HCEC 1CT (cell line): ENCODE results near the gene NYNRIN.
"Not testable (repeated sequence)": the region's sequence is repeated elsewhere in the genome, so short reads cannot be mapped to it uniquely, and the experiment has no call there.

Source experiments
- DNase-seq: peaks from one replicate; pipeline ENCODE4 v3.0.0-alpha.2; 2017

The NYNRIN gene

DNA sequence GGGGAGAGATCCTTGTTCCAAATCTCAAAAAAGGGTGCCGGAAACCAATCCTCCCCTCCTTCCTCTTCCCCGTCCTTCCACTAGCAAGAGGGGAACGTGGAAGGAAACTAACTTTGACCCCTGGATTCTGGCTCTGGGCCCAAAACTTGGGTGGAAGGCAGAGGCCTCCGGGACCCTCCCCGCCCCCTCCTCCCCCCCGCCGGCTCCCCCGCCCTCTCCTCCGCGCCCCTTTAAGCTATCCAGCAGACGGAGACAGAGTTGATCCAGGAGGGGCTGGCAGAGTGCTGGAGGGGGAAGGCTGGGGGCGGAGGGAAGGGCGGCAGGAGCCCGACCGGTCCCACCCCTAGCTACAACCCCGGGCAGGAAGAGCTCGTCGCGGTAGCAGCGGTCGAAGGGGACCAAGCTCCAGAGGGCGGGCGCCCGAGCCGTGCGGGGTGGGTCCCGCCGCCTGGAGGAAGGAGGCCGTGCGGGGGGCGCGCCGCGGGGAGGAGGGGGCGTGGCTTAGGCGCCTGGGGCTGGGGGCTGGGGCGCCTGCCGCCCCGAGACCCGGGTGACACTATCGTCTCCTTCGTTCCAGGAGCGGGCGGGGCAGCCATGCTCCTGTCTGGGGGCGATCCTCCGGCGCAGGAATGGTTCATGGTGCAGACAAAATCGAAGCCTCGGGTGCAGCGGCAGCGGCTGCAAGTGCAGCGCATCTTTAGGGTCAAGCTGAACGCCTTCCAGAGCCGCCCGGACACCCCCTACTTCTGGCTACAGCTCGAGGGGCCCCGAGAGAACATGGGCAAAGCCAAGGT is at the start of gene NYNRIN:
Gene NYNRIN (plus strand): TSS at position 351 of the 794 bp plus-strand sequence. CDS start 244 bp downstream, at position 595.
- DNase-seq: no peak

DNA sequence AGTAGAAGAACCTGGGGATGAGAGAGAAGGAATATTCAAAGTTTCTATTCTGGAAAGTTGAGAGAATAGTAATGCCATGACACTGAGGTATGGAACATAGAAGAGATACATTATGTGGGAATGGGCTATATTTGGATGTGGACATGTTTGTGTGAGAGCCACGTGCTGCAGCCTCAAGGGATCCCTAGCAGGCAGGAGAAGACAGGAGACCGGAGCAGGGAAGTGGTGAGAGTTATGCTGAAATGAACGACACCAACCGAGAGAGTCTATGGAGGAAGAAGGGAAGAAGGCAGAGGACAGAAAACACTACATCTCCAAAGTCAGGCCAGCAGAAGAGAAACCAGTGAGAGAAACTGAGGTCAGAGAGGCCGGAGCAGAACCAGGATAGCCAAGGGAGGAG is 49.1 kb upstream of the NYNRIN start:
- DNase-seq: no peak

DNA sequence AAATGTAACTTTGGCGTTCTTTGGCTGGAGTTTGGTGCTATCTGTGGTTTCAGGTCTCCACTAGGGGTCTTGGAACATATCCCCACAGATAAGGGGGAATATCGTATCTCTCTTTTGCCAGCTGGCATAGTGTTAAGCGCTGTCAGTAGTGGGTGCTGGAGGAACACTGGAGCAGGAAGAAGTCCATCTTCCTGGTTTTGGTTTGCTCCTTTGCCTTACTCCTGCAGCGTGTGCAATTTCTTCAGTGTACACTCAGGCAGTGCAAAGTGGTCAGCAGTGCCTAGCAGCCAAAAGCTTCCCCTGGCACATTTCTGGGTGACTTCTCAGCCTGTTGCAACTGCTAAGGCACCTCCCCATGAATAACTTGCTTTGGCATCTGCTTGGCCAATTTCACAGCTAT is 47.3 kb upstream of the NYNRIN start:
- DNase-seq: peak; percentile 42

DNA sequence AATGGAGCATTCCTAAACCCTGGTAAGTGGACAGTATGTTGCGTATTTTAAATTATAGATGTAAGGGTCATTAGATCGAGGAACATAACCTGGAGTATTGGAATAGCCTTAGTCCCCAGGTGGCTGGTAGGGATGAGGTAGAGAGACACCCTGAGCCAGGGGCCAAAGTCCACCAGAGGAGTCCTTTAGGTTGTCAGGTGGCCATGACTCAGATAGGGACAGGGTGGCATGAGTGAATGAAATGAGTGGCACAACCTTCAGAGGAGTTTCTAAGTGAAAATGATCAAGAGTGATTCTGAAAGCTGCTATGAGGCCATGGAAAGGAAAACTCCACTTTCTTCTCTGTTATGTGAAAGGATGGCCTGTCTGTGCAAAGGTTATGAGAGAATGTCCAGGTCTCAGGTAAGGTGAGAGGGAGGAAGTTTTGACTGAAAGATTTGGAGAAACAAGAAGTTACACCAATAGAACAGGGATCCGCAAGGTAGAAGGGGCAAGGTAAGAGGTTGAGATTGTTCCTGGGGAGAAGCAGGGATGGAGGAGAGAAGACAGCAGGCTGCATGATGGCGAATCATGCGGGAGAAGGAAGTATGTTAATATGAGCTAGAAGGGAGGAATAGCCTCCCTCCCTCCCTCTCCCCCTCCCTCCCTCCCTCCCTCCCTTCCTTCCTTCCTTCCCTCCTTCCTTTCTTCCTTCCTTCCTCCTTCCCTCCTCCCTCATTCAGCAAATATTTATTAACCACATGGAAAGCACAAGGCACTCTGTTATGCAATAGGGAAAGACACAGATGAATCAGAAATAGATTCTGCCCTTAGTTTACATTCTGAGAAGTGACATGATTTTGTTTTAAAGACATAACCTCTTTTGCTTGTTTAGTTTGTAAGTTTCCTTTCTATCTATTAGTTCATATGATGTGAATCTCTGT is 45.0 kb upstream of the NYNRIN start:
- DNase-seq: peak; percentile 86

DNA sequence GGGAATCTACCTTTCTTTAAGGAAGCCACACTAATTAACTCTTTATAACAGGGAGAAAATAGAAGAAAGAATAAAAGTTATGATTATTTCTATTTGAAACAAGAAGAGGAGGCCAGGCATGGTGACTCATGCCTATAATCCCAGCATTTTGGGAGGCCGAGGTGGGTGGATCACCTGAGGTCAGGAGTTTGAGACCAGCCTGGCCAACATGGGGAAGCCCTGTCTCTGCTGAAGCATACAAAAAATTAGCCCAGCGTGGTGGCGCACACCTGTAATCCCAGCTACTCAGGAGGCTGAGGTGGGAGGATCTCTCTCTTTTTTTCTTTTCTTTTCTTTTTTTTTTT is 44.3 kb upstream of the NYNRIN start:
- not testable (repeated sequence) for DNase-seq

DNA sequence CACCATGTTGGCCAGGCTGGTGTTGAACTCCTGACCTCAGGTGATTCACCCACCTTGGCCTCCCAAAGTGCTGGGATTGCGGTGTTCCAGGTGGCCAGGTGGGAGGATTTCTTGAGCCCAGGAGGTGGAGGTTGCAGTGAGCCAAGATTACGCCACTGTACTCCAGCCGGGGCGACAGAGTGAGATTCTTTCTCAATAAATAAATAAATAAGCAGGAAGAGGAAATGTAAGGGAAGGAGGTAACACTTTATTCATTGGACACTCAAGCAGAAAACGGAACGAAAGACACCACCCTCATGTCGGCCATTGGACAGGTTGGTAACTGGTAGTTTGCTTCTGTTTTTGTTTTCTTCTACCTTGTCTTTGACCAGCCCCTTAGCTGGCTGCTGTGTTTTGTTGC is 43.8 kb upstream of the NYNRIN start:
- no peak for DNase-seq

DNA sequence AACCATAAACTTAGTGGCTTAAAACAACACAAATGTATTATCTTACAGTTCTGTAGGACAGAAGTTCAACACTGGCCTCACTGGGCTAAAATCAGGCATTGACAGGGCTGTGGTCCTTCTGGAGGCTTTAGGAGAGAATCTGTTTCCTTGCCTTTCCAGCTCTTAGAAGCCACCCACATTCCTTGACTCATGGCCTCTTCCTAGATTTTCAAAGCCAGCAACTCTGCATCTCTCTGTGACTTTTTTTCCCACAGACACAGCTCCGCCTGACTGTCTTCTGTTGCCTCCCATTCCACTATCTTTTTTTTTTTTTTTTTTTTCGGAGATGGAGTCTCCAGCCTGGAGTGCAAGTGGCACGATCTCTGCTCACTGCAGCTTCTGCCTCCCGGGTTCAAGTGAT is 42.6 kb upstream of the NYNRIN start:
- no peak for DNase-seq

DNA sequence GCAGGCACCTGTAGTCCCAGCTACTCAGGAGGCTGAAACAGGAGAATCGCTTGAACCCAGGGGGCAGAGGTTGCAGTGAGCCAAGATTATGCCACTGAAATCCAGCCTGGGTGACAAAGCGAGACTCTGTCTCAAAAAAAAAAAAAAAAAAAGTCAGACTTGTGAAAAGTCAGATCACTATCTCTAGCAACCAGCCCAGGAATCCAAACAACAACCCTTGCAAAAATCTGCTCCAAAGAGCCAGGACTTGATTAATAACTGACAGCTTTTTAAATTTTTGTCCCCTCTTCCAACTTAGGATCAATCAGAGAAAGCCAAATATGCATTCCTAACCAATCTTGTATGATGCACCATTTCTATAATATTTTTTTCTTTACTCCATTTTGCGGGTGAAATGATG is 38.5 kb upstream of the NYNRIN start:
- DNase-seq: no peak

DNA sequence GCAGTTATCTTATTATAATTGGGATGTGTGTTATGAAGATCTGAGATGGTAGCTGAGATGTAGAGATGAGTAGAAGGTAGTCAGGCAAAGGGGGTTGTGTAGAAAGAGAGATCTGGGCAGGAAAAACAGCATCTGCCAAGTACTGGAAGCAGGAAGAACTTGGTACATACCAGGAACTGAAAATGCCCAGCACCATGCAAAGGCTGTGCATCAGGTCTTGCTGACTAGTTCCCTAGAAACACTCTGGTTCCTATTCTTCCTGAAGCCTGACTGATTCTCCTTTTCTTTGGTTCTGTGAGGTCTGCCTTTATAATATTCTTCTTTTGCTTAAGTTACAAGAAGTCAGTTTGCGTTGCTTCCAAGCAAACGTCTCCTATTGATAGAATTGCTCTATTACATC is 37.5 kb upstream of the NYNRIN start:
- no peak for DNase-seq

DNA sequence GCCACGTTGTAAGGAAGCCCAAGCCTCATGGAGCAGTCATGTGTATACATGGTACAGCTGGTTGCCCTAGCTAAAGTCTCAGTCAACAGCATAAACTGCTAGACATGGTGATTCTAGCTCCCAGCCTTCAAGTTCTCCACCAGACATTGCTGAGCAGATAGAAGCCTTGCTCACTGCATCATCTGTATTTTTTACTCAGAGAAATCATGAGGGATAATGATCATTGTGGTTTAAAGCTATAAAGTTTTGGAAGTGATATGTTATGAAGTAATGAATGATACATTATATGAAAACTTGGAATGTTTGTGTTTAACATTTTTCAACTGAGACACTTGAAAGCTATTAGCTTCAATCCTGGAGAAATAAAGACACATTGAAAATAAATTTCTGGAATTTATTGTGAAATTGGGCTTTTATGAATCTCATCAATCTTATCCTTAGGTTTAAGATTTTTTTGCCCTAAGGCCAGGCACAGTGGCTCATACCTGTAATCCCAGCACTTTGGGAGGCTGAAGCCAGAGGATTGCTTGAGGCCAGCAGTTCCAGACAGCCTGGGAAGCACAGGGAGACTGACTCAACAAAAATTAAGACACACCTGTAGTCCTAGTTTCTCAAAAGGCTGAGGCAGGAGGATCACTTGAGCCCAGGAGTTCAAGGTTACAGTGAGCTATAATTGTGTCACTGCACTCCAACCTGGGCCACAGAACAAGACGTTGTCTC is 36.4 kb upstream of the NYNRIN start:
- peak; percentile 25 for DNase-seq

DNA sequence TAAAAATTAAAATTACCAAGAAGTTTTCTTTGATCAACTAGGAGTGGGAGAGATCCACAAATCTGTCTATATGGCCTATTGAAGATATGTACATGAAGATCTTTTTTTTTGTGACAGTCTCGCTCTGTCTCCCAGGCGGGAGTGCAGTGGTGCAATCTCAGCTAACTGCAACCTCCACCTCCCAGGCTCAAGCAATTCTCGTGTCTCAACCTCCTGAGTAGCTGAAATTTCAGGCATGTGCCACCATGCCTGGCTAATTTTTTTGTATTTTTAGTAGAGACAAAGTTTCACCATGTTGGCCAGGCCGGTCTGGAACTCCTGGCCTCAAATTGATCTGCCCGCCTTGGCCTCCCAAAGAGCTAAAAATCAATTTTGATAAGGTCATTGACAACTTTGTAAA is 35.4 kb upstream of the NYNRIN start:
- no peak for DNase-seq

DNA sequence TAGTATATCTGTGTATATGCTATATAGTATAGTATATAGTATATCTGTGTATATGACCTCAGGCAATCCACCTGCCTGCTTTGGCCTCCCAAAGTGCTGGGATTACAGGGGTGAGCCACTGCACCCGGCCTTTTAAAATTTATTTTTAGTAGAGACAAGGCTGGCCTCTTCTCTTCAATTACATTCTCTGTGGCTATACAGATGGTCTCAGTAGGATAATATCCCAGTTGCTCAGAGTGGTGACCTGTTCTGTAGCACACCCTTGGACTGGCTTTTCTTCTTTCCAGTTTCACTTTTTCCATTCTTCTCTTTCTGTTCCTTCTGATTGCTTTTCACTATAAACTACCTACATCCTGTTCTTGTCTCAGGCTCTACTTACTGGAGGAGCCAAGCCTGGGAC is 34.0 kb upstream of the NYNRIN start:
- no peak for DNase-seq

DNA sequence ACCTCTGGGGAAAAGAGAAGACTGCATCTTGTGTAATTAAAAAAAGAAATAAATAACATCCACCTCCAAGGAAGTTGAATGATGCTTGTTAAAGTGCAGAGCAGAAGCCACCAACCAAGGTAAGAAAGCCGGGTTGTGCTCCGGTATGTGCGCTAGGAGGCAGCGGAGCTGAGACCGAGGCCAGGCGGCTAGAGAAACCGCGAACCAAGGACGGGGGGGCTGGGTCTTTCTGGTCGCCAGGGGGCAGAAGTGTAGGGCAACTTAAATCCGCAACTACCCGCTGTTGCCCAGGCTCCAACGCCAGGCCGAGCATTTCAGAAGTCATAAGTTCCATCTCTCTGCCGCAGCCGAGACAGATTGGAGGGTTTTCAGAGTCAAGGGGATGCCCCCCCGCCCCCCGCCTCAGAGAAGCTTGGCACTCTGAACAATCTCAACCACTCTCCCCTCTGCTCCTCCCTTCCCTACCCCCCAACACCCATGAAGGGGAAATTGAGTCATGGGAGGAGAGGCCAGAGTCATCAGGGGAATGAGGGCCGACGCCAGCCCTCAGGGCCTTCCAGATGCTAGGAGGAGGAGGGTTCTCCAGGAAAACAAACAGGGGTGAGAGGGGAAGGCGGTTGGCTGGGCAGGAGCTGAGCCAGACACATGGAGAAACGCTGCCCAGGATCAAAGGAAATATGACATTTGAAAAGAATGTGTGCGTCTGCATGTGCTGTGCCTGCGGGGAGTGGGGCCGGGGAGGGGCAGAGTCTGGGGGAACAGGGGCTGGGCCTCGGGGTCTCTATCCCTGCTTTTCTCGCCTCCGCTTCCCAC is 33.0 kb upstream of the NYNRIN start:
- DNase-seq: peak; percentile 84

DNA sequence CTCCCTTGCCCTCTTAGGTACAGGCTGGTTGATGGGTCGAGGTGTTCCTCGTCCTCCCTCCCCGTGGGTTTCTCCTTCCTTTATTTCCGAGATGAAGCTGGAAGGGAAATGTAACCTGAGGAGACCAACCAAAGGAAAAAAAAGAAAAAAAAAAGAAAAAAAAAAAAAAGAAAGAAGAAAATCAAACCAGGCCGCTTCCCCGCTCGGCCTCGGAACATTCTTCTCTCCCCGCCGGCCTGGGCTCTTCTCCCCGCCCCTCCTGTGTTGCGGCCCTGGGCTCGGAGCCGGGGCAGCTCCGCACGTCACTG is 32.4 kb upstream of the NYNRIN start:
- no peak for DNase-seq

DNA sequence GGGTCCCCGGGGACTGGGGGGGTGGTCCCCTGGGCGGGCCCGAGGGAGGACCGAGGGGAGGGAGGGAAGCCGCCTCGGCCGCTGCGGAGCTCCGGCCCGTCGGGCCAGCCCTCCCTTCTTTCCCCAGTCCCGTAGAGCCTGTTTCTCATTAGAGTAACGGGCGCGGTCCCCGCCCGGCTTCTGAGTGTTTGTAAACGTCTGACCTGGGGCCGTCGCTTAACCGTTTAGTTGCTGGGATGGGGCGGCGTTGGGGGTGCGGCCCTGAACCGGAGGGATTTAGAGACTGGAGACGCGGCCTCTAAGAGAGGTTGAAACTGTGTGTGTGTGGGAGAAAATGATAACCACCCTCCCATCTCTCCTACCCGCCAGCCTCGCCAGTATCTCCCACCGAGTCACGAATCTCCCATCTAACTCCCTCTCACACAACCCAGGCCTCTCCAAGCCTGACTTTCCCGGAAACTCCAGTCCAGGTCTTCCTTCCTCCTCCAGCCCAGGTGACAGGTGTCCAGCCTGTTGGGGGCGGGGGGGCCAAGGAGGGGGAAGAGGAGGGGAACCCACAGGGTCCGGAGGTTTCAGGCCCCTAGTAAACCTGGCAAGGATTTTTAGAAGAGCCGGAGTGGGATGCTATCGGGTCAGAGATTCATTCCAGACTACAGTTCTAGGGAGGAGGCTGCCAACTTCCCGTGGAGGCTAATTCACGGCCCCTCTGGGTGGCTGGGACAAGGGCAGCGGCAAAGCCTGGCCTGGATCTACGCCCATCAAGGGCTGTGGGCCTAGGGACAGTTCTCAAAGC is 31.9 kb upstream of the NYNRIN start:
- DNase-seq: peak; percentile 85

DNA sequence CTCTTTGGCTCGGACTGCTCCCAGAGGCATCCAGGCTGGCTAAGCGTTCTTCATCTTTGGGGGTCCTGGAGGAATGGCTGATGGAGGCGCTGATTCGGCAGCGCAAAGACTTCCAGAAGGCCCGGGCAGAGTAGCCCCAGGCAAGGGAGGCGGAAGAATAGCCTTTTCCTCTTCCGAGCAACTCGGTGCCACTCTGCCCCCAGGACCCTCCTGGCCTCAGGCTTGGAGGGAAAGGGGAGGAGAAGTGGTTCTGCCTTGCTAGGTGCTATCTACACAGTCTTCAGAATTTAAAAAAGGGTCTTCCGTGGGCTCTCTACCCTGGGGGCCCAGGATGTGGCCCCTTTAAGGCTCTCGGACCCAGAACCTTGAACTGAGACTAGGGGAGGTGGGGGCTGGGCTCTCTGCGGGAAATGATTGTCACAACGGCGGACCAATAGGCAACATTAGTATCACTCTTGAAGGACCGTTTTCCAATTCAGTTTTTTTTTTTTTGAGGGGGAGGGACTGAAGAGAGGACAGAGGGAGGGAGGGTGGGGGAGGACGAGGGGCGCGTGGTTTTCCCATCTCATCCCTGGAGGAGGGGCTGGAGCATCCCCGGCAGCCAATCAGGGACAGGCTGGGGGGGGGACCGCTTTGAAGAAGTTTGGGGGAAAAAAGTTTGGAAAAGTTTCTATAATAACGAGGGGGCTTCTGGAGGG is 31.1 kb upstream of the NYNRIN start, which contains the start of gene NFATC4:
Gene NFATC4 (plus strand): TSS at position 671 of the 698 bp plus-strand sequence. CDS start 157 bp downstream, outside the sequence.
- peak; percentile 90 for DNase-seq

DNA sequence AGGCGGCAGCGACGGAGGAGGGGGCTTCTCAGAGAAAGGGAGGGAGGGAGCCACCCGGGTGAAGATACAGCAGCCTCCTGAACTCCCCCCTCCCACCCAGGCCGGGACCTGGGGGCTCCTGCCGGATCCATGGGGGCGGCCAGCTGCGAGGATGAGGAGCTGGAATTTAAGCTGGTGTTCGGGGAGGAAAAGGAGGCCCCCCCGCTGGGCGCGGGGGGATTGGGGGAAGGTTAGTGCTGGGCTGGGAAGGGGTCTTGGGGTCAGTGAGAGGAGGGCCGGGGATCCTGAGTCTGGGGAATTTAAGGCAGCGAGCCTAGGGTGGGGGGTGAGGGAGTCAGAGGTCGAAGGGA is 30.6 kb upstream of the NYNRIN start:
- DNase-seq: no peak

DNA sequence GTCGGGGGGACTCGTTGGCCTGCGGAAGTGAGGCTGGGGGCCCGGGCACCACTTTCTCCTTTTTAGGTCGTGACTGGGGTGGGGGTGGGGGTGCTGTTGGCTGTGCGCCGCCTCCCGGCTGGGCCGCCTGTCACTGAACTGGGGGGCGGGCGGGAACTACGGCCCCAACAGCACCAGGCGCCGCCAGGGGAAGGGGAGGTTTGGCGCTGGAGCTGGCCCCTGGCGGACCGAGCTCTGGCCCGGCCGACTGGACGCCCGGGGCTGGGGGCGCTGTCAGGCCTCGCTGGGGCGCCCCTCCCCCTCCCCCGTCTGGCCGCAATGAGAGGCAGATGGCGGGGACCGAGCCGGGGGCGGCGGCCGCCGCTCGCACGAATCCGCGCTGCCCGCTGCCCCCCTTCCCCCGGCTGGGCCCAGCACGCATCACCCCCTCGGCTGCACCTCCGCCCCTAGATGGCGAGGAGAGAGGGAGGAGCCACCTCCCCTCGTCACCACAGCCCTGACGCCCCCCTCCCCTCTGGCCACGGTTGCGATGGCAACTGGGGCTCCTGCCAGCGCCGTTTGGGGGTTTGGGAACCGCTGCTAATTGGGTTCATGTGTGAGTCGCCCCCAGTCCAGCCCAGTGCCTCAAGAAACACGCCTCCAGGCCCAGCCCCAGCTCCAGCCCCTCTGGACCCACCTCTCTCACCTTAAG is 30.1 kb upstream of the NYNRIN start:
- DNase-seq: peak; percentile 37

DNA sequence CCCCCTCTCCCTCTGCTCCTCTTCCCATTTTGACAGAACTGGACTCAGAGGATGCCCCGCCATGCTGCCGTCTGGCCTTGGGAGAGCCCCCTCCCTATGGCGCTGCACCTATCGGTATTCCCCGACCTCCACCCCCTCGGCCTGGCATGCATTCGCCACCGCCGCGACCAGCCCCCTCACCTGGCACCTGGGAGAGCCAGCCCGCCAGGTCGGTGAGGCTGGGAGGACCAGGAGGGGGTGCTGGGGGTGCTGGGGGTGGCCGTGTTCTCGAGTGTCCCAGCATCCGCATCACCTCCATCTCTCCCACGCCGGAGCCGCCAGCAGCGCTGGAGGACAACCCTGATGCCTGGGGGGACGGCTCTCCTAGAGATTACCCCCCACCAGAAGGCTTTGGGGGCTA is 29.3 kb upstream of the NYNRIN start:
- no peak for DNase-seq

DNA sequence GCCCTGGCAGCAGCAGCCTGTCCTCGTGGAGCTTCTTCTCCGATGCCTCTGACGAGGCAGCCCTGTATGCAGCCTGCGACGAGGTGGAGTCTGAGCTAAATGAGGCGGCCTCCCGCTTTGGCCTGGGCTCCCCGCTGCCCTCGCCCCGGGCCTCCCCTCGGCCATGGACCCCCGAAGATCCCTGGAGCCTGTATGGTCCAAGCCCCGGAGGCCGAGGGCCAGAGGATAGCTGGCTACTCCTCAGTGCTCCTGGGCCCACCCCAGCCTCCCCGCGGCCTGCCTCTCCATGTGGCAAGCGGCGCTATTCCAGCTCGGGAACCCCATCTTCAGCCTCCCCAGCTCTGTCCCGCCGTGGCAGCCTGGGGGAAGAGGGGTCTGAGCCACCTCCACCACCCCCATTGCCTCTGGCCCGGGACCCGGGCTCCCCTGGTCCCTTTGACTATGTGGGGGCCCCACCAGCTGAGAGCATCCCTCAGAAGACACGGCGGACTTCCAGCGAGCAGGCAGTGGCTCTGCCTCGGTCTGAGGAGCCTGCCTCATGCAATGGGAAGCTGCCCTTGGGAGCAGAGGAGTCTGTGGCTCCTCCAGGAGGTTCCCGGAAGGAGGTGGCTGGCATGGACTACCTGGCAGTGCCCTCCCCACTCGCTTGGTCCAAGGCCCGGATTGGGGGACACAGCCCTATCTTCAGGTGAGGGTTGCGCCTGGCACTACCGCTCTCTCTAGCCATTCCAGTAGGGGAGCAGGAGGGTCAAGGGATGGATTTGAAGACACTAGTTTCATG is 28.7 kb upstream of the NYNRIN start:
- DNase-seq: no peak
